GM19193 (cell line): ENCODE results near the gene PIR.

Source experiments
- POLR2A ChIP-seq: IDR thresholded peaks from 4 replicates; pipeline ENCODE4 v1.6.1; 2011; ENCODE audit not compliant: insufficient read depth, insufficient read length; ENCODE audit errors: extremely low read depth

Gene PIR

GRCh38 chrX:15356444-15356843 lies 136.7 kb downstream of the PIR start:
- TF ChIP-seq POLR2A, result no peak

GRCh38 chrX:15350329-15350996 lies 142.7 kb downstream of the PIR start:
- no peak for TF ChIP-seq POLR2A

DNA sequence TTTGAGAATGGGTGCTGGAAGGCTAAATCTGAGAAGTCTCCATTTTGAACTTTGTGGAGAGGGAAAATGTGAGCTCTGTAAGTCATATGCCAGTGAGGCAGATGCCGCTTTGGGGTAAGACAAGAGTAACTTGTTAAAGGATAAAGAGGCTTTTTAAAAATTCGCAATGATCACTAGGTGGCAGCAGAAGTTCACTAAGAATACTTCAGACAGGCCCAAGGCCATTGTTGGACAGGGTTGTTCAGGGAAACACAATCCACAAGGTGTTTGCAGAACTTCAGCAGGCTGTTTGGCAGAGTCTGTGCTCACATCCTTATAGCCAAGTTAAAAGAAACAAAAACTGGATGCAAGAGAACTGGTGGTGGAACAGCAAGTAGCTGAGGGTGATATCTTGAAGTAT lies 144.1 kb downstream of the PIR start:
- no peak for TF ChIP-seq POLR2A

DNA sequence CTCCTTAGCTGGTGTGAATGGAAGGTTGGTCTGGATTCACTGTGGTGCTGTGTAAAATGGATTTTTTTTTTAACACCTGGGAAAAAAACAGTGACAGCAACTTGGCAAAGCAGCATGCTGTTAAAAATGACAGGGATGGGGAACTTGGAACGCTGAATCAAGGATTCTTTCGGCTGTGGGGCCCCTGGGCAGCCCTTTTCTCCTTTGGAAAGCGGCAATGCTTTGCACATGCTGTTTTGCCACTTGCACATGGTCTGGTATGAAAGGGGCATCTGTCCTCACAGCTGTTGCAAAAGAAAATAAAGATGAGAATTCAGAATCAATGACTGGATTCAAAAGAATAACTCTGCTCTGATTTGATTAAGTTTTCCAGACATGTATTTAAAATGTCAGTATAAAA lies 147.2 kb downstream of the PIR start:
- TF ChIP-seq POLR2A, result no peak

GRCh38 chrX:15344106-15344505 lies 149.0 kb downstream of the PIR start:
- no peak for TF ChIP-seq POLR2A

GRCh38 chrX:15343075-15343476 lies 150.1 kb downstream of the PIR start:
- no peak for TF ChIP-seq POLR2A

DNA sequence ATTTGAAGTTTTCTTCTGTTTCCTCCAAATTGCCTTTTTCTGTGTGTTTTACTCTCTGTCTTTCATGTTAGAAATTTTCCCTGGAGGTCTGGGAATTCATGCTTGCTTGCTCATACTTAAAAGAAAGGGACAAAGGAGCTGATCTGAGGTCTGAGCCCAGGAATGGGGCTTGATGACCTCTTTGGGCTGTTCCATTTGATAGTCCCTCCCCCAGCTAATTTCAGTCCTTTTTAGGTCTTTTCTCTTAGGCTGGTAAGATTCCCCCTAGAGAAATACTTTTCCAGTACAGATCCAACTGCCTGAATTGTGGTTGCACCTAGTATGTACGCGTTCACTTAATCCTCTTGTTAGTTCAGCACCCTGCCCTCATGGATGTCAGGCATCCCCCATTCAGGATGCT lies 152.3 kb downstream of the PIR start:
- no peak for TF ChIP-seq POLR2A

DNA sequence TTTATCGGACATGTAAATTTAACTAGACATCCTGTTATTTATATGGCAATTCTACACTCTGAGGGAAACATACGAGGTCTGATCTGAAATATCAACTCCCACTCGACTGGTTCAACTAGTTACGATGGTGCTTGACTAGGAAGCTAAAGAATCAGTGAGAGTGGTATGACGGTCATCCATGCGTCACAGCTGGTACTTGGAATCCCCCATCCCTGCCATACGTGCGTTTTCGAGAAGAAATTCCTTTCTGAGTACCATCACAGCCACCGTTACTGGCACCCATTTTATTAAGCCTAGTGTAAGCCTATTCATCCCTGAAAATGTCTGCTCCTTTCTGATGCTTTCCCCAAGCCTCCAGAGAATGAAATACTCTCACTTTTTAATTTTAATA lies 157.1 kb downstream of the PIR start:
- no peak for TF ChIP-seq POLR2A

GRCh38 chrX:15335135-15336022 lies 157.8 kb downstream of the PIR start, which contains the start of gene PIGA:
TSS of gene PIGA (minus strand) at chrX:15335523. CDS start at chrX:15331930, 3,593 bp downstream.
- TF ChIP-seq POLR2A, result peak; percentile 64
